ENCODE measurements around the gene STK35. TPM values are rescaled to one million over a fixed set of nuclear protein-coding genes. Genes with fewer than 3 reads are reported as not detected.

The STK35 gene
- total RNA-seq, 1 donor = 13.2 TPM

- no peak overlapping the region for H3K4me3 ChIP-seq (ENCODE audit: low read depth, low read length)
- DNase-seq (ENCODE audit: low read depth) = peak; percentile 66
- TF ChIP-seq, protein P1, sequence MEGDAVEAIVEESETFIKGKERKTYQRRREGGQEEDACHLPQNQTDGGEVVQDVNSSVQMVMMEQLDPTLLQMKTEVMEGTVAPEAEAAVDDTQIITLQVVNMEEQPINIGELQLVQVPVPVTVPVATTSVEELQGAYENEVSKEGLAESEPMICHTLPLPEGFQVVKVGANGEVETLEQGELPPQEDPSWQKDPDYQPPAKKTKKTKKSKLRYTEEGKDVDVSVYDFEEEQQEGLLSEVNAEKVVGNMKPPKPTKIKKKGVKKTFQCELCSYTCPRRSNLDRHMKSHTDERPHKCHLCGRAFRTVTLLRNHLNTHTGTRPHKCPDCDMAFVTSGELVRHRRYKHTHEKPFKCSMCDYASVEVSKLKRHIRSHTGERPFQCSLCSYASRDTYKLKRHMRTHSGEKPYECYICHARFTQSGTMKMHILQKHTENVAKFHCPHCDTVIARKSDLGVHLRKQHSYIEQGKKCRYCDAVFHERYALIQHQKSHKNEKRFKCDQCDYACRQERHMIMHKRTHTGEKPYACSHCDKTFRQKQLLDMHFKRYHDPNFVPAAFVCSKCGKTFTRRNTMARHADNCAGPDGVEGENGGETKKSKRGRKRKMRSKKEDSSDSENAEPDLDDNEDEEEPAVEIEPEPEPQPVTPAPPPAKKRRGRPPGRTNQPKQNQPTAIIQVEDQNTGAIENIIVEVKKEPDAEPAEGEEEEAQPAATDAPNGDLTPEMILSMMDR (IDR thresholded peaks at IDR 0.05; ENCODE audit: insufficient read depth, low read length) = no peak
These were observed 29.7 kb downstream of the STK35 start for GRCh38 chr20:2131366-2131765.

GRCh38 chr20:2132461-2132901 is 30.9 kb downstream of the STK35 start:
- TF ChIP-seq, protein P1 (IDR thresholded peaks at IDR 0.05; ENCODE audit: insufficient read depth, low read length) = no peak
- no peak overlapping the region for H3K4me3 ChIP-seq (ENCODE audit: low read depth, low read length)
- DNase-seq (ENCODE audit: low read depth) = no peak

DNA sequence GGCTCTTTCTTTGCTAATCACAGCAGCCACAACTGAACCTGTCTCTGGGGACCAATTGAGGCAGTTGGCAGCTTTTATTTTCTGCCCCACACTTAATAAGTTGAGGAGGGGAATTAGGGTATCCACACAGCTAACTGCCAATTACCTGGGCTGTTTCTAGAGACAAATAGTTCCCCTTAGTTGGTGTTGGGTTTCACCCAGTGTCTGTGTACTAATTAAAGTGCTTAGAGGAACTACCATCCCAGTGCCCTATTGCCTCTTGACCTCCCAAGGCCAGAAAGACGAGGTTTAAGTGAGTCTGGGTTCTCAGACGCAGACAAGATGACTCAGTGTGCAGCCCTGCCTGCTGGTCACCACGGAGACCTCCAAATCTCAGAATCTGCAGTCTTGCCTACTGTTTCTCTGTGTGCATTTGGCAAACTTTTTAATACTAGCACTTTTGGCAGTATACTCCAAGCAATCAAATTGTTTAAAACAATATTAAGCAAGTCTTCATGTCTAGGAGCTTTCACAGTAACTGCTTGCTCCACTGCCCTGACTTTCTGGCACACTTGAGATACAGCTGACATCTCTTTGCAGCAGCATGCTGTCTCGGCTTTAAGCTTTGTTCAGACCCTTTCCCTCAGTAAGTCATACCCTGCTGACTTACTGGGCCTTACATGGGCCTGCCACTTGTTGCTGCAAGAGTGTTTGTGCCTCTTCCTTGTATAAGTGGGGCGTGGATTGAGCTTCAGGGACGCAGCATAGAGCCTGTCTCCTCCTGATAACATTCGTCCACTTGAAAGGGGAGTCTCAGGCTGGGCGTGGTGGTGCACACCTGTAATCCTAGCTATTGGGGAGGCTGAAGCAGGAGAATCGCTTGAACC is 31.9 kb downstream of the STK35 start:
- TF ChIP-seq, protein P1 (IDR thresholded peaks at IDR 0.05; ENCODE audit: insufficient read depth, low read length) = no peak
- DNase-seq (ENCODE audit: low read depth) = peak; percentile 92
- H3K4me3 ChIP-seq (ENCODE audit: low read depth, low read length) = no peak overlapping the region

- TF ChIP-seq, protein P1 (IDR thresholded peaks at IDR 0.05; ENCODE audit: insufficient read depth, low read length) = no peak
- no peak for DNase-seq (ENCODE audit: low read depth)
- H3K4me3 ChIP-seq (ENCODE audit: low read depth, low read length) = no peak overlapping the region
These were observed 33.4 kb downstream of the STK35 start for GRCh38 chr20:2135013-2135412.

DNA sequence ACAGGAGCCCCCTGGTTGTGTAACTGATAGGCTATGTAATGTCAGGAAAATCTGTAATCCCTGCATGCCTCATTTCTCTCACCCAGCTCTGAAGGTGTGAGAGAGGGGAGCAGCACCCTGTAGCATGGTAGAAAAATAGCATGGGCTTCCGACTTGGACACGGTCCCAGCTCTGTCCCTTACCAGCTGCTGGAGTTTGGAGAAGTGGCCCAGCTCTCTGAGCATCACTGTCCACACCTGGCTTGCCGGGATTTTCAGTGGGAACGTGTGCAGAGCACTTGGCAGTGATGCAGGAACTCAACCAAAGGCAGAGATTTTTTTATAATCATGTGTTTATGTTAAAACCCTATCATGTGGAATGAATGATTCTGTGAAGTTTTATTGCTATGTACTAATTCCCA is 34.6 kb downstream of the STK35 start:
- H3K4me3 ChIP-seq (ENCODE audit: low read depth, low read length) = no peak overlapping the region
- TF ChIP-seq, protein P1 (IDR thresholded peaks at IDR 0.05; ENCODE audit: insufficient read depth, low read length) = no peak
- DNase-seq (ENCODE audit: low read depth) = no peak

DNA sequence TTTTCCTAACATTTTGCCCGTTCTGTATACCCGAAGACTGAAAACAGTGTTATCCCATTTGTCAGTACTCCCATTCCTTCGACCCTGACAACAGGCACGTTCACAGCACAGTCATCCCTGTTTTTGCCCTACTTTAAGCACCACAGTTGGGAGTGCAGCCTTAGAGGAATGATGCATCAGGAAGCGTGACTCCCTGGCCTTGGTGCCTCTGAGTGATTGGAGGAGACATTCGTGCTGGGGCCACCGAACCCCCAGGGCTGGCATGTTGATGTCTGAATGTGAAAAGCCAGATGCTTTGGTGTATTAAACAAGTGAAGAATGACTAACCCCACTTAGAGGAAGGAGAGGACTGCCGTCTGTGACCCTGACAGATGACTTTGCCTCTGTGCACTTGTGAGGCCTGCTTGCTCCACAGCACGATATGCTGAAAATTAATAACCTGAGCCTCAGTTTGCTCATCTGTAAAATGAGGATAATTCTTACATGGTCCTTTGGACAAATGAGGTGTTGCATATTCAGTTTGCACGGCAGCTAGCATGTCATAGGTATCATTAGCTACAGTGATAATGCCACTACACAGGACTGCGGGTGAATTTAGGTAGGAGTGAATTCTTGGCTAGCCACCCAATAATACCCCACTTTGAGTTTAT is 36.0 kb downstream of the STK35 start:
- H3K4me3 ChIP-seq (ENCODE audit: low read depth, low read length) = no peak overlapping the region
- TF ChIP-seq, protein P1 (IDR thresholded peaks at IDR 0.05; ENCODE audit: insufficient read depth, low read length) = no peak
- peak; percentile 46 for DNase-seq (ENCODE audit: low read depth)

Measured in fibroblast of the aortic adventitia (primary cell).